Activated CD8-positive, alpha-beta memory T cell treated with anti-CD3 and anti-CD28 coated beads for 1 hour (primary cell): Measurements from ENCODE around the gene NIPBL.
"Not testable (repeated sequence)": the region's sequence is repeated elsewhere in the genome, so short reads cannot be mapped to it uniquely, and the experiment has no call there.

Experiments
- DNase-seq, 2 donors: peaks; one replicate each; pipeline ENCODE4 v3.0.0-alpha.2; 2020; ENCODE audit warnings: low read depth in 1 of 2; ENCODE audit errors: extremely low read depth in 1 of 2

The NIPBL gene

GRCh38 chr5:36901856-36902255 lies 25.3 kb downstream of the NIPBL start:
- no peak for DNase-seq

GRCh38 chr5:36902353-36902752 lies 25.8 kb downstream of the NIPBL start:
- DNase-seq = no peak

- no peak for DNase-seq
Measured at GRCh38 chr5:36904677-36905076, 28.1 kb downstream of the NIPBL start.

GRCh38 chr5:36908544-36909260 lies 32.1 kb downstream of the NIPBL start:
- DNase-seq = no peak

GRCh38 chr5:36915653-36916052 lies 39.1 kb downstream of the NIPBL start:
- no peak for DNase-seq

- DNase-seq = not testable (repeated sequence)
Measured at GRCh38 chr5:36916614-36917013, 40.0 kb downstream of the NIPBL start.

GRCh38 chr5:36917358-36917757 lies 40.8 kb downstream of the NIPBL start:
- not testable (repeated sequence) for DNase-seq

GRCh38 chr5:36919238-36919637 lies 42.7 kb downstream of the NIPBL start:
- no peak for DNase-seq

- DNase-seq = no peak
Measured at GRCh38 chr5:36919650-36920049, 43.1 kb downstream of the NIPBL start.

- no peak for DNase-seq
Measured at GRCh38 chr5:36928947-36929346, 52.4 kb downstream of the NIPBL start.

GRCh38 chr5:36929438-36929837 lies 52.9 kb downstream of the NIPBL start:
- no peak for DNase-seq

- DNase-seq = no peak
Measured at GRCh38 chr5:36932056-36932455, 55.5 kb downstream of the NIPBL start.

- DNase-seq = no peak
Measured at GRCh38 chr5:36932699-36933098, 56.1 kb downstream of the NIPBL start.

GRCh38 chr5:36934740-36935356 lies 58.3 kb downstream of the NIPBL start:
- no peak for DNase-seq

- no peak for DNase-seq
Measured at GRCh38 chr5:36935805-36936204, 59.2 kb downstream of the NIPBL start.

GRCh38 chr5:36936309-36936708 lies 59.7 kb downstream of the NIPBL start:
- DNase-seq = no peak

GRCh38 chr5:36938129-36938528 lies 61.6 kb downstream of the NIPBL start:
- no peak for DNase-seq

GRCh38 chr5:36939969-36940858 lies 63.6 kb downstream of the NIPBL start:
- no peak for DNase-seq

GRCh38 chr5:36943584-36943983 lies 67.0 kb downstream of the NIPBL start:
- no peak for DNase-seq

GRCh38 chr5:36944024-36944423 lies 67.5 kb downstream of the NIPBL start:
- no peak for DNase-seq

GRCh38 chr5:36944607-36945225 lies 68.1 kb downstream of the NIPBL start:
- no peak for DNase-seq
